Endothelial cell (in vitro differentiated cells): ENCODE results near the gene CNTN4. TPM values are rescaled to one million over a fixed set of nuclear protein-coding genes. Genes with fewer than 3 reads are reported as not detected.

Source experiments
- DNase-seq: peaks from one replicate; pipeline ENCODE4 v3.0.0; 2021; ENCODE audit warnings: low spot score
- H3K27ac Mint-ChIP-seq: one replicate; pipeline ENCODE4 v1.8.0; 2021; ENCODE audit warnings: mixed read lengths, inconsistent platforms; ENCODE audit not compliant: unreplicated experiment
- H3K27me3 Mint-ChIP-seq: one replicate; pipeline ENCODE4 v1.8.0; 2021; ENCODE audit warnings: mild to moderate bottlenecking, moderate library complexity, mixed read lengths, inconsistent platforms; ENCODE audit not compliant: unreplicated experiment
- H3K36me3 Mint-ChIP-seq: one replicate; pipeline ENCODE4 v1.8.0; 2021; ENCODE audit warnings: mild to moderate bottlenecking, low read depth, mixed read lengths, inconsistent platforms; ENCODE audit not compliant: unreplicated experiment
- H3K4me1 Mint-ChIP-seq: one replicate; pipeline ENCODE4 v1.8.0; 2021; ENCODE audit warnings: mild to moderate bottlenecking, mixed read lengths, inconsistent platforms; ENCODE audit not compliant: unreplicated experiment
- H3K4me3 Mint-ChIP-seq: one replicate; pipeline ENCODE4 v1.8.0; 2021; ENCODE audit warnings: mild to moderate bottlenecking, mixed read lengths, inconsistent platforms; ENCODE audit not compliant: unreplicated experiment
- H3K9me3 Mint-ChIP-seq: one replicate; pipeline ENCODE4 v1.8.0; 2021; ENCODE audit warnings: mixed read lengths, inconsistent platforms; ENCODE audit not compliant: unreplicated experiment
- CTCF ChIP-seq: fragments of 200-600 bp; sonication (generic); IDR thresholded peaks from one replicate; pipeline ENCODE4 v1.5.0; 2021; ENCODE audit warnings: antibody characterized with exemption; ENCODE audit not compliant: unreplicated experiment
- total RNA-seq: library from RNA; stranded (reverse); fragmentation: NEBNext Ultra II Directional; extraction: Animal tissue kit (Norgen Biotek cat#: 25700); gene quantifications from one replicate; pipeline ENCODE4 v1.2.1, GENCODE V29; 2021; ENCODE audit not compliant: unreplicated experiment

Gene CNTN4
- total RNA-seq, 1 donor from 2014 or later, result not detected

GRCh38 chr3:2921452-2921851 lies 822.8 kb downstream of the CNTN4 start:
- Mint-ChIP-seq H3K27ac (no peak overlapping the region), H3K36me3 (peaks cover 3% of the 10 kb centered on the region)

GRCh38 chr3:2921903-2922302 lies 823.2 kb downstream of the CNTN4 start:
- Mint-ChIP-seq H3K27me3 (peaks cover 1% of the 10 kb centered on the region), H3K36me3 (peaks cover 3% of the 10 kb centered on the region), H3K9me3 (peaks cover 21% of the 10 kb centered on the region), H3K4me3 (no peak overlapping the region), H3K27ac (no peak overlapping the region), H3K4me1 (no peaks in the 10 kb centered on the region)
- DNase-seq, result no peak
- no peak for TF ChIP-seq CTCF

More at GRCh38 chr3:2921452-2921851, 822.8 kb downstream of the CNTN4 start:
- Mint-ChIP-seq H3K4me3 (no peak overlapping the region), H3K9me3 (peaks cover 21% of the 10 kb centered on the region), H3K4me1 (no peaks in the 10 kb centered on the region), H3K27me3 (peaks cover 1% of the 10 kb centered on the region)
- TF ChIP-seq CTCF, result no peak
- no peak for DNase-seq

- Mint-ChIP-seq H3K27me3 (no peaks in the 10 kb centered on the region), H3K36me3 (no peaks in the 10 kb centered on the region), H3K9me3 (peaks cover 12% of the 10 kb centered on the region), H3K27ac (no peak overlapping the region), H3K4me1 (no peaks in the 10 kb centered on the region), H3K4me3 (no peak overlapping the region)
- TF ChIP-seq CTCF, result no peak
- no peak for DNase-seq
Observed at GRCh38 chr3:2923390-2923789, 824.7 kb downstream of the CNTN4 start.

GRCh38 chr3:2927259-2927658 lies 828.6 kb downstream of the CNTN4 start:
- Mint-ChIP-seq H3K4me3 (no peak overlapping the region), H3K4me1 (no peaks in the 10 kb centered on the region), H3K36me3 (peaks cover 5% of the 10 kb centered on the region), H3K9me3 (peaks cover 23% of the 10 kb centered on the region), H3K27me3 (no peaks in the 10 kb centered on the region), H3K27ac (no peak overlapping the region)
- TF ChIP-seq CTCF, result no peak
- DNase-seq, result no peak

GRCh38 chr3:2929574-2929973 lies 830.9 kb downstream of the CNTN4 start:
- peaks cover 9% of the 10 kb centered on the region for H3K36me3 Mint-ChIP-seq
- no peaks in the 10 kb centered on the region for H3K4me1 Mint-ChIP-seq
- H3K4me3 Mint-ChIP-seq, result no peak overlapping the region
- no peak overlapping the region for H3K27ac Mint-ChIP-seq
- no peaks in the 10 kb centered on the region for H3K27me3 Mint-ChIP-seq
- H3K9me3 Mint-ChIP-seq, result peaks cover 28% of the 10 kb centered on the region
- no peak for DNase-seq
- TF ChIP-seq CTCF, result no peak
